ENCODE data around the gene DOCK3.

DNA sequence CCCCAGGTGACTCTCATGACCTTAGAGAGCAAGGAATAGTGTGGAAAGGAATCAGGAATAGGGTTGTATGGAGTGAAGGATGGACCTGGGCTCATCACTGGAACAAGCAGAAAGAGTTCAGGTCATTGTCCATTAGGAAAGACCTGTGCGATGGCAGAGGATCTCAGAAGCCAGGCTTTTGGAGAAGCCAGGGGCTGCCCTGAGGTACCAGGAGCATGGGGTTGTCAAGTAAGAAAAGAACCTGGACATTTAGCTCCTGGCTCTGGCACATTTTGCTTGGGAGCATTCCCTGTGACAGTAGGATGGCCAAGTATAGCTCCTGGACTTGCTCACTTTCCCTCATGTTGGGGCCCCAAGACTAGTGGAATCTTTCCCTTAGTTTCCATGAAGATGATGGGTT, 657.4 kb downstream of the DOCK3 start:
- TF ChIP-seq POLR2A (IDR thresholded peaks at IDR 0.05; ENCODE audit: low read depth, low read length), result no peak
- TF ChIP-seq EZH2 (IDR thresholded peaks at IDR 0.05; ENCODE audit: borderline replicate concordance, low read depth, low read length, severe bottlenecking), result no peak
- TF ChIP-seq, protein P1, sequence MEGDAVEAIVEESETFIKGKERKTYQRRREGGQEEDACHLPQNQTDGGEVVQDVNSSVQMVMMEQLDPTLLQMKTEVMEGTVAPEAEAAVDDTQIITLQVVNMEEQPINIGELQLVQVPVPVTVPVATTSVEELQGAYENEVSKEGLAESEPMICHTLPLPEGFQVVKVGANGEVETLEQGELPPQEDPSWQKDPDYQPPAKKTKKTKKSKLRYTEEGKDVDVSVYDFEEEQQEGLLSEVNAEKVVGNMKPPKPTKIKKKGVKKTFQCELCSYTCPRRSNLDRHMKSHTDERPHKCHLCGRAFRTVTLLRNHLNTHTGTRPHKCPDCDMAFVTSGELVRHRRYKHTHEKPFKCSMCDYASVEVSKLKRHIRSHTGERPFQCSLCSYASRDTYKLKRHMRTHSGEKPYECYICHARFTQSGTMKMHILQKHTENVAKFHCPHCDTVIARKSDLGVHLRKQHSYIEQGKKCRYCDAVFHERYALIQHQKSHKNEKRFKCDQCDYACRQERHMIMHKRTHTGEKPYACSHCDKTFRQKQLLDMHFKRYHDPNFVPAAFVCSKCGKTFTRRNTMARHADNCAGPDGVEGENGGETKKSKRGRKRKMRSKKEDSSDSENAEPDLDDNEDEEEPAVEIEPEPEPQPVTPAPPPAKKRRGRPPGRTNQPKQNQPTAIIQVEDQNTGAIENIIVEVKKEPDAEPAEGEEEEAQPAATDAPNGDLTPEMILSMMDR (IDR thresholded peaks at IDR 0.05; ENCODE audit: extremely low read depth in 1 of 2, insufficient read depth in 1 of 2, low read depth in 1 of 2, low read length in 2 of 2), result no peak
- no peak for TF ChIP-seq POLR2AphosphoS5 (IDR thresholded peaks at IDR 0.05; ENCODE audit: insufficient read depth, low read depth, low read length)
- no peak for TF ChIP-seq MYC (IDR thresholded peaks at IDR 0.05; ENCODE audit: low read depth, low read length)

All from endothelial cell of umbilical vein (primary cell).